GM18858 (cell line): ENCODE results near the gene ANXA2R.
"Not testable (repeated sequence)": the region's sequence is repeated elsewhere in the genome, so short reads cannot be mapped to it uniquely, and the experiment has no call there.

Experiments used
- ATAC-seq: cut with Tn5 transposase; IDR thresholded peaks from one replicate; pipeline ENCODE4 v1.9.1; 2021; ENCODE audit not compliant: unreplicated experiment

Gene ANXA2R

DNA sequence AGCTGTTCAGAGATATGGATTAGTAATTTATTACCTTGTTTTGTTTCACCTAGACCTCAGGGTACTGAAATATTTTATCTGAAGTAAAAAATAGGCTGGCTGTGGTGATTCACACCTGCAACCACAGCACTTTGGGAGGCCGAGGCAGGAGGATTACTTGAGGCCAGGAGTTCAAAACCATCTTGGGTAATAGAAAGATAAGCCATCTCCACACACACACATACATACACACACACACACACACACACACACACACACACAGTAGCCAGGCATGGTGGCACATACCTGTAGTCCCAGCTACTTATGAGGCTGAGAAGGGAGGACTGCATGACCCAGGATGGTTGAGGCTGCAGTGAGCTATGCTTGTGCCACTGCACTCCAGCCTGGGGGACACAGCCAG, 3.7 kb downstream of the ANXA2R start:
- ATAC-seq = no peak

DNA sequence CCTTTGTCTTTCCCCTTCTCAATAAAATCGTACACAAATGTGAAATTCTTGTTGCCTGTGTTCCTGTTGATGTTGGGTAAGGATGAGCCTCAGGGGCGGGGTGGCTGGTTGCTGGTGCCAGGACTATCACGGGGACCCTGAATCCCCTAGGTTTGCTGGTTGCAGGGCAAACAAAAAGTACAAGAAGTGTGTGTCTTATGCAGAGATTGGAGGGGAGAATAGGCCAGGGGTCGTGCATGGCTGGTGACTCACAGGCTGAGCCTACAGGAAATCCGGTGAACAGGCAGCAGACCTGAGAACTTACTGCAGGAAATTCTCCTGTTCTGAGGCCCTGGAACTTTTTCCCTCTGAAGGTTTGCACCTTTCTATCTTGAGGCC, 5.5 kb downstream of the ANXA2R start:
- ATAC-seq = no peak

DNA sequence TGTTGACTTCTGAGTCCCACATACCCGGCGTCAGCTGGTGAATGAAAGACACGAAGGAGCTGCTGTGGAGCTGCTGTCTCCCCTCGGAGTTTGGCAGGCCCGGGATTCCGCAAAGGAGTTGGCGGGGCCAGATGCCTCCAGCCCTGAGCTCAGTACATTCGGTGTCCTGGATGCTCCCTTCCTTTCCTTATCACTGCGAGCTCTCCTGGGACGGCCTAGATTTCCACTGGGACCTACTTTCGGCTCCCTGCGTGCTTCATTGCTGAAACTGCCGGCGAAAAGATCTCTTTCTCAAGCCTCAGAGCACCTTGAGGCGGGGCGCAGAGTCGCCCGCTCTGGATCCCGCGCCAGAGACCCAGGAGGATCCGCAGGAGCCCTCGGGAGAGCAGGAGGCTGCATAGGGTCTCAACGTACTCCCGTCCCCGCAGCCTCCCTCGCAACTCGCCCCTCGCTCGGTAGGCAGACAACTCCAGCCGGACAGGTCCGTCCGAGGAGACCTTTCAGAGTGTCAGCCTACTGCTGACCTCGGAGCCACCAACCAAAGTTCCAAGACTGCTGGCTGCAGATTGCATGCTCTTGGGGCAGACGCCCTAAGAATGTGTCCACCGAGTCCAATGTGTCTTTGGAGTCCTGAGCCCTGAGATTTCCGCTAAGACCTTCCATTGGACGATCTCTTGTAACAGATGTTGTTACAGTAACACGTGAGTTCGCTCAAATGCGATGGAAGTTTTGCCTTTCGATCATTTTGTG, 6.1 kb downstream of the ANXA2R start:
- no peak for ATAC-seq

DNA sequence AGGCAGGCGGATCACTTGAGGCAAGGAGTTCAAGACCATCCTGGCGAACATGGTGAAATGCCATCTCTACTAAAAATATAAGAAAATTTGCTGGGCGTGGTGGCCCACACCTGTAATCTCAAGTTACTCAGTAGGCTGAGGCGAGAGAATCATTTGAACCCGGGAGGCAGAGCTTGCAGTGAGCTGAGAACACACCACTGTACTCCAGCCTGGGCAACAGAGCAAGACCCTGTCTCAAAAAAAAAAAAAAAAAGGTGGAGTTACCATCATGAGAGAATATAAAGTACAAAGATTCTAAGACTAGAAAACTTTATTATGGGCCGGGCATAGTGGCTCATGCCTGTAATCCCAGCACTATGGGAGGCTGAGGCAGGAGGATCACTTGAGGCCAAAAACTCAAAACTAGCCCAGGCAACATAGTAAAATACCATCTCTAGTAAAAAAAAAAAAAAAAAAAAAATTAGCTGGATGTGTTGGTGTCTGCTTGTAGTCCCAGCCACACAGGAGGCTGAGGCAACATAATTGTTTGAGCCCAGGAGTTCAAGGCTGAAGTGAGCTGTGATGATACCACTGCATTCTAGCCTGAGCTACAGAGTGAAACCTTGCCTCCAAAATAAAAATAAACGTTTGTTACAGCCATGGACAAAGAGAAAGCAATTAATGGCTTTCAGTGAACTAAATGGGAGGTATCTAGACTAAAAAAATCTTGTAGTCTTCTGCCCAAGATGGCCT, 12.9 kb downstream of the ANXA2R start:
- no peak for ATAC-seq

DNA sequence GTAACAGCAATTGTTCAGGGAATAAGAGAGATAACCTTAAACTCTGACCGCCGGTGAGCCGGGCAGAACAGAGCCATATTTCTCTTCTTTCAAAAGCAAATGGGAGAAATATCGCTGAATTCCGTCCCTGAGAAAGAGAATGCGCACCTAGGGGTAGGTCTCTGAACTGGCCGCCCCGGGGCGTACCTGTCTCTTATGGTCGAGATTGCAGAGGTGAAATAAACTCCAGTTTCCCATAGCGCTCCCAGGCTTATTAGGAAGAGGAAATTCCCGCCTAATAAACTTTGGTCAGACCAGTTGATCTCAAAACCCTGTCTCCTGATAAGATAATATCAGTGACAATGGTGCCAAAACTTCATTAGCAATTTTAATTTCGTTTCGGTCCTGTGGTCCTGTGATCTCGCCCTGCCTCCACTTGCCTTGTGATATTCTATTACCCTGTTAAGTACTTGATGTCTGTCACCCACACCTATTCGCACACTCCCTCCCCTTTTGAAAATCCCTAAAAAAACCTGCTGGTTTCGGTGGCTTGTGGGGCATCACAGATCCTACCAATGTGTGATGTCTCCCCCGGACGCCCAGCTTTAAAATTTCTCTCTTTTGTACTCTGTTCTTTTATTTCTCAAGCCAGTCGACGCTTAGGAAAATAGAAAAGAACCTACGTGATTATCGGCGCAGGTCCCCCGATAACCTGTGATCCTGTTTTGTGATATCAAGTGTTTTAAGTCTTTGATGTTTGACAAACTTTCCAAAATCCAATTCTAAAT, 14.8 kb downstream of the ANXA2R start:
- ATAC-seq = not testable (repeated sequence)

DNA sequence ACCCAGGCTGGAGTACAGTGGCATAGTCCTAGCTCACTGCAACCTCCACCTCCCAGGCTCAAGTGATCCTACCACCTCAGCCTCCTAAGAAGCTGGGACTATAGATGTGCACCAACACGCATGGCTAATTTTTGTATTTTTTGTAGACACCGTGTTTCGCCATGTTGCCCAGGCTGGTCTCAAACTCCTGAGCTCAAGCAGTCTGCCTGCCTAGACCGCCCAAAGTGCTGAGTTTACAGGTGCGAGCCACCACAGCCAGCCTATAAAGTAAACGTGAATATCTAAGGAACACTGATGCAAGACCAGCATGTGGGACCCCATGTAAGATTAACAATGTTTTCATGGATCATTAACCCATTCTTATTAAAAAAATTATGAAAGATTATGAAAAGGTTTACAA, 15.9 kb downstream of the ANXA2R start:
- ATAC-seq = no peak

DNA sequence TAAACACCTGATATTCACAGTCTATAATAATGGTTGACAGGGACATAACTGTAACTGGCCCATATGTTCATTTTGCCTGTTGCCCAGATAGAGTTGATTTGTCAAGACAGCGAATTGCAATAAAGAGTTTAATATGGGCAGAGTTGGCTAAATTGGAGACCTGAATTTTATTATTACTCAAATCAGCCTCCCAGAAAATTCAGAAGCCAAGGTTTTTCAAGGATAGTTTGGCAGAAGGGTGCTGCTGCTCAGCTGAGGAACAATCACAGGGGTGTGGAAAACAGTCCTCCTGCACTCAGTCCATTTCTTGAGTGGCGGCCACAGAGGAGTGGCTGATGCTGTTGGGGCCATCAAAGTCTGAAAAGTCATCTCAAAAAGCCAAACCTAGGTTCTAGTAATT, 19.0 kb downstream of the ANXA2R start:
- no peak for ATAC-seq

DNA sequence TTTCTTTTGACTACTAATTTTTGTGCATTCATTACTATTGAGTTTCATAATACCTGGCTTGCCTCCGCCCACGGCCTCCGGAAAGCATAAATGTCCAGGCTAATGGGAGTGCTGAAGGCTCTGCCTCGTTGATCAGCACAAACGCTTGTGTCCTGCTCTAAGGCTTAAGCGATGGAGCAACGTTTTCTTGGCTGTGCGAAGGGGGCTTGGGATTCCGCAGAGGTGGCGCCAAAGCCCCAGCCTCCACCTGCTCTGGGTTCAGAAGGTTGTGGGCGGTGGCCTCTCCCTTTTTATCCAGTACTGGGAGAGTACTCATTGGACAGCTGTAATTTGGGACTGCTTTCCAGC, 19.7 kb downstream of the ANXA2R start:
- ATAC-seq = peak; percentile 22

DNA sequence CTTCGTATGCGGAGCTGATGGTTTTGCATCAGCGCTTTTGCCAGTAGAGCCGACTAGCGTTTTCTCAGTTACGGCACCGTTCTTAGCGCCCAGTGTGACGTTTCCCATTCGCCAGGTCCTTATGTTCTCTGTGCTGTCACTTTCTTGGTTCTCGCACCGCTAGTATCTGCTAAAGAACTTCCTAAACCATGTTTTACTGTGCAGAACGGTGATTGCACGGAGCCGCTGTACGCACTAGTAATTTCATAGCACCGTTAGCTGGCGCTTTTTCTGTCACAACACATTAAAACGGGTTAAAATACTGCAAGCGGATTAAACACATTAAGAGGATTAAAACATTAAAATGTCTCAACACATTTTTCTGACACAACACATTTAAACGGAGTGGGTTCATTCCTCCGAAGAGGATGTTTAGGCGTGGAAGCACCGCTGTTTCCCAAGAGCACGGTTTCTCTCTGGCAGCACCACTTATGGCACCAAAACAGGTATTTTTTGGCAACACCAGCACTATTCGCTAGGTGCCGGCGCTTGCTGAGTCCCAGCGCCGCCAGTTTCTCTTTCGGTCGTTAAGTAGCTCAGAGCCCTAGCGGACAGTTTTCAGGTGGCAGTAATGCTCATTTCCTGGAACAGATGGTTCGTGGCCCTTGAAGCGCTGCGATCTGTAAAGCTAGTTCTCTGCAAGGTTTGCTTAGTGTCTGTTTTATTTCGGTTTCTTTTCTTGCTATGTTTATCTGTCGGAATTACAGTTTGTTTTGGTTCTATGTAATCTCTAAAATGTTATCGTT, 20.3 kb downstream of the ANXA2R start:
- ATAC-seq = peak; percentile 70

DNA sequence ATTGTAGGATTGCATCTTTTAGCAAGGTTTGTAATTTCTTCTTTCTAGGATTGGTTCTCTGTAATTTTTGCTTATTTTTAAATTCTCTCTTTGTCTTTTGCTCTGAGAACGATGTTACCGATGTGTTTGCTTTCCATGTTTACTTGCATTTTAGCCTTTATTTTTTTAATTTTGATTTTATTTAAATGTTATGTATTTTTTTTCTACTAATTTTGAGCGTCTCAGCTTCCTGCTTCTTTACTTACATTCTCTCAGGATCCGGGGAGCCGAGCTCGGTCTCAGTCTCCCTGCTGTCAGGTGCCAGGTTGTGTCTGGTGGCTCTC, 20.9 kb downstream of the ANXA2R start:
- ATAC-seq = no peak

DNA sequence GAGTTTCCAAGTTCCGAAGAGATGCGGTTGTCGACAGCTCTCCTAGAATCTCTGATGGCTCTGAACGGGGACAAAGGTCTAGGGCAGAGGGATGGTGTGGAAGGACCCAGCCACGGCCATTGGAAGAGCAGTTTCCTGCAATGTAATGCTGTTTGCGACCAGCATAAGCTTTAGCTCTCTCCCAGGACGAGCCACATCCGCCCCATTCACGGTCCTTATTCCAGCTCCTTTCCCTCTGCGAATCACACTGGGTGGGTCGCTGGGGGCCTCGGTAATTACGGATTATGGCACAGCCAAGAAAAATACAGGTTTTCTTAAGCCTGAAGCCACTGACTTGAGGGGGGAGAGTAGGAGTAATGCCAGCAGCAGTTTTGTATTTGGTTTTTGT, 22.7 kb downstream of the ANXA2R start:
- ATAC-seq = no peak

DNA sequence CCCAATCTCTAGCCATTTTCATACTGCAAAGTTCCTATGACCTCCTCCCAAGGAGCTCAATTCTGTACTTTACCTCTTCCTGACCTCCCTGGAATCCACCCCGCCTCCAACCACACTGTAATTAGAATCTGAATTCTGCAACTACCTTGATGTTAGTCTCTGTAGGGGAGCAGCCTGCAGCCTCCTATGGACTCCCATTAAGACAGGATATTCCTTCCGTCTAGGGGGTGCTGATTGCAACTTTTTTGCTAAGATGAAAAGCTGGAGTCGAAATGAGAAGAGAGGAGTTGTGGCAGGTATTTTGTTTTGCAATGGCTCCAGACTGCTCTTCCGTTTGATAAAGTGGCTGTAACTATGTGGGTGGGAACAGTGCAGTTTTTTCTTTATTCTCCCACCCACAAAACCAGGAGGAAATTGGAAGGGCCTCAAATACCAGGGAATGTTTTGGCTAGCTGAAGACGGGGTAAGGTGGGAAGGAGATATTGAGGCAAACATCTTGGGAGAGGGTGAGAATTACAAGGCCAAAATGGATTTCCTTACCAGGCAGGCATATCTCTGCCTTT, 23.8 kb downstream of the ANXA2R start:
- no peak for ATAC-seq

DNA sequence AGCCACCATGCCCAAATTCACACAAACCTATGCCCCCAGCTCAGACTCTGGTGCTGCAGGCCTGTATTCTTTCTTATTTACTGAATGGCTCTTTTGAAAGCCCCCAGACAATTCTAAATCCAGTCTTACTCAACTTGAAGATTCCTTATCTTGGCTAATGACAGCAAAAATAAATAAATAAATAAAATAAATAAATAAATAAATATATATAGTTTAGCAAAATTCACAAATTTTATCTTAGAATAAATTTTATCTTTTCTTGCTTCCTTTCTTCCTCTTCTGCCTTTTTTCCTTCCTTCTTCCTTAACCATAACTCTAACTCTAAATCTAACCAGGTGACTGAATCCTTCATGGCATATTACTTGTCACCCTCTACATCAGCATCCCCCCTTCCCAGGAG, 25.6 kb downstream of the ANXA2R start:
- ATAC-seq = no peak

DNA sequence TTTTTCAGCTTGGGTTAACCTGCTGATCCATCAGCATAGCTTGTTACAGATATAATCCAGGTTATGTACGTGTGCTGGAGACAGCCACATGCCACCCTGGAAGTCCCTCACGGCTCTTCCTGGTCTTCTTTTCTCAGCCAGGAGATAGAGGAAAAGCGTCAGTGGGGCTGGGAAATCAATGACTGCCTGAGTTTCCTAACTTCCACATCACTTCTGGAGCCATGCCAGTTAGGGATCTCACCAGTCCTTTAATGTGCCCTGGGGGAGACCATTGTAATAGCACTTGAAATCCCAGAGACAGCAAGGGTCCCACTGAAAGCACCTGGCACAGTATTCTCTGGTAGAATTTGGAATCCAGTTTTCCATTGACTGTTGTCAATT, 29.2 kb downstream of the ANXA2R start:
- no peak for ATAC-seq

DNA sequence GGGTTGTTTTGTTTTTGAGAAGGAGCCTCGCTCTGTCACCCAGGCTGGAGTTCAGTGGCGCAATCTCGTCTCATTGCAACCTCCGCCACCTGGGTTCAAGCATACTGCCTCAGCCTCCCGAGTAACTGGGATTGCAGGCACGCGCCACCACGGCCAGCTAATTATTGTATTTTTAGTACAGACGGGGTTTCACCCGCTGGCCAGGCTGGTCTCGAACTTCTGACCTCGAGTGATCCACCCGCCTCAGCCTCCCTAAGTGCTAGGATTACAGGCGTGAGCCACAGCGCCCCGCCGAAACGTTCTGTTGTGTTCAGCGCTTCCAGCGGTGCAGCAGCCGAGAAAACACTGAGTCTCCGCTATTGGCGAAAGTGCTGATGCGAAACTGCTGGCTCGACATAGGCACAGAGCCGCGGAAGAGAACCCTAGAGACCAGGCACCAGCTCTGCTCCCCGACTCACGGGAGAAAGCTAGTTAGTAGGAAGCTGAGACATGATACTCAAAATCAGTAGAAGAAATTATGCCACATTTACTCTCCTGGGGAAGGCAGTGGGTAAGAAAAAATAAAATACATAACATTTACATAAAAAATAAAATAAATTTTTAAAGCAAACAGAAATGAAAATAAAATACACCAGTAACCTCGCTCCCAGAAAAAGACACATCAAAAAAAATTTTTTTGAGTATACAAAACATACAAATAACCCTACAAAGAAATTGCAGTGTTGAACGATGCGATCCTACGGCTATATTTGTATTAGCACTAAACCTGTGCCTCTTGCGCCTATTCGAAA, 31.6 kb downstream of the ANXA2R start:
- ATAC-seq = peak; percentile 25

DNA sequence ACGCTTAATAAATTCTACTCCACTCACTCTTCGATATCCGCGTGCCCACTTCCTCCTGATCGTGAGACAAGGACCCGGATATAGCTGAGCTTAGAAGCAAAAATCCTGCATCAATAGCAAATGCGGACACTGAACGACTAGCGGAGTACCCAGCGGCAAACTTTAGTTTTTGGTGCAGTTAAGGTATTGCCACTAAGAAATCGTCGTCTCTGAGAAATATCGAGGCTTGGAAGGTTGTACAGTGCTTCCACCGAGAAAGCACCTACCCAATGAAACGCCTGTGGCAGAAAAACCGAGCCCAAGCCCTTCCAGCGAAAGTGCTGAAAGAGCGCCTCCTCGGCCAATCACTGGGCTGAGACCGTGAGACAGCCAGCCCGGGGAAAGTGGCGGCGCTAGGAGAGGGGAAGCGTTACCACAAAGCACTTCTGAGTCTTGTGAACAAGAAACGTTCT, 32.2 kb downstream of the ANXA2R start:
- peak; percentile 35 for ATAC-seq

DNA sequence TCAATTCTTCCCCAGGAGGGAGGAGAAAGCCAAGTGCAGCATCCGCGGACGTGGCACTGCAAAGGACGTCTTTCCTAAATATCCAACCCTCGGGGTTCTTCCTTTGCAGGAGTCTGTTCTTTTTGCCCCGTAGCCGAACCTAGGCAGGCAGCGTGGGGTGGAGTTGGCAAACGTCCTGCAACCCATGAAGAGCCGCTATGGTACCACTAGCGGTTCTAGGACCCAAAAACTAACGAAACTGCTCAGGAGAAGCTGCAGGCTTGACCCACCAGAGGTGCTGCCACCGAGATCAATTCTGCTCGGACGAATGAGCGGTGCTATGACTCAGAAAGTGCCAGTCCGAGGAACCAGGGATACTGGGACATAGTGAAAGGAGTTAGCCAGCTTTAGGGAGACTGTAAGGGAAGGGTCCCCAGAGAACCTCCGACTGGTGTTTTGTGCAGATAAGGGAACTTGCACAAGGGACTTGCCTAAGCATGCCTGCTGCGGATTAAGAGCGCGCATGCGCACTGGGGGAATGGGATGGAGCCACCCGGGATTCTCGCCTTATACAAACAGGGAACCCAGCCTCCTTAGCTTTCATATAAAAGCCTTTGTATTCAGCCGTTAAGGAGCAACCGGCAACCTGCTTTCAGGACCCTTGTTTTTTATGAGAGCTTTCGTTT, 32.7 kb downstream of the ANXA2R start:
- no peak for ATAC-seq

DNA sequence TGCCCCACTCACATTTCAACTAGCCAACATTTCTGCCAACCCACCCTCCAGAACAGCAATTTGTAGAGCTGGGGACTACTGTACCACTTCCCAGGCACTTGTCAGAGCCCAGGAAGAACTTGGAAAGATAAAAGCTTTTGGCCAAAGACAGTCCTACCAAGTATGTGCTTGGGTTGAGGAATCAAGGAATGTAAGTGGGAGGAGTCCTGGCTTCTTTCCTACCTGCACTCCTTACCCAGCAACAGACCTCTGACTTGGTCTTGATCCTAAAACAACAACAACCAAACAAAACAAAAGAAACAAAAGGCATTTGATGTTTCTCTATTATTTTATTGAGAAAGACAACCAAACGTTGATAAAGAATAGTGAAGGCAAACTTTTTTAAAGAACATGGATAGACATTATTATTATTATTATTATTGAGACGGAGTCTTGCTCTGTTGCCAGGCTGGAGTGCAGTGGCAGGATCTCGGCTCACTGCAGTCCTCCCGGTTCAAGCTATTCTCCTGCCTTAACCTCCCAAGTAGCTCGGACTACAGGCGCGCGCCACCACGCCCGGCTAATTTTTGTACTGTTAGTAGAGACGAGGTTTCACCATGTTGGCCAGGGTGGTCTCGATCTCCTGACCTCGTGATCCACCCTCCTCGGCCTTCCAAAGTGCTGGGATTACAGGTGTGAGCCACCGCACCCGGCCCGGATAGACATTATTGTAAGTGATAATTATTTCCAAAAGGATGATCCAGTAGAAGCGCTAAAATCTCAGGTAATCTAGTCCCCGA, 33.5 kb downstream of the ANXA2R start:
- ATAC-seq = no peak

DNA sequence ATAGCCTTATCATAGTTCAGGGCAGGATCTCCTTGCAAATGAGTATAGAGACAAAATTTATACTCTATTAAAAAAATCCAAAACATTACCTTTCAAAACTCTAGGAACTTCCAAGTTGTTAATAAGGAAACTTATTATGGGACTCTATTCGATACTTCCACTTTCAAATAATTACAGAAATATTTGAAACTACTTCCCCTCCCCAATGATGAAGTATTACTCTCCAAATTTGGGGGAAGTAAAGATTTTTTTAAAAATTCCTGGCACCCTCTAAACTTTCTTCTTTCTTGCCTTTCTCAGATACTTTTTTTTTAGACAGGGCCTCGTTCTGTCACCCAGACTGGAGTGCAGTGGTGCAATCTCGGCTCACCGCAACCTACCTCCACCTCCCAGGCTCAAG, 35.1 kb downstream of the ANXA2R start:
- ATAC-seq = no peak
